Loucy (cell line): ENCODE data around the gene CLK2.

ENCODE experiments used
- EZH2phosphoT487 ChIP-seq: fragments of 200-600 bp; IDR thresholded peaks from 2 replicates; pipeline ENCODE4 v1.6.1; 2018; ENCODE audit warnings: antibody characterized with exemption, mild to moderate bottlenecking, moderate library complexity, borderline replicate concordance
- TF ChIP-seq, protein P1 (sequence below): fragments of 200-600 bp; sonication (generic); conservative IDR thresholded peaks from 2 replicates; pipeline ENCODE4 v1.5.1; 2014; ENCODE audit warnings: mild to moderate bottlenecking, antibody characterized with exemption, low read length

GRCh38 chr1:155285063-155285462 is 11.8 kb upstream of the CLK2 start:
- TF ChIP-seq, protein P1, sequence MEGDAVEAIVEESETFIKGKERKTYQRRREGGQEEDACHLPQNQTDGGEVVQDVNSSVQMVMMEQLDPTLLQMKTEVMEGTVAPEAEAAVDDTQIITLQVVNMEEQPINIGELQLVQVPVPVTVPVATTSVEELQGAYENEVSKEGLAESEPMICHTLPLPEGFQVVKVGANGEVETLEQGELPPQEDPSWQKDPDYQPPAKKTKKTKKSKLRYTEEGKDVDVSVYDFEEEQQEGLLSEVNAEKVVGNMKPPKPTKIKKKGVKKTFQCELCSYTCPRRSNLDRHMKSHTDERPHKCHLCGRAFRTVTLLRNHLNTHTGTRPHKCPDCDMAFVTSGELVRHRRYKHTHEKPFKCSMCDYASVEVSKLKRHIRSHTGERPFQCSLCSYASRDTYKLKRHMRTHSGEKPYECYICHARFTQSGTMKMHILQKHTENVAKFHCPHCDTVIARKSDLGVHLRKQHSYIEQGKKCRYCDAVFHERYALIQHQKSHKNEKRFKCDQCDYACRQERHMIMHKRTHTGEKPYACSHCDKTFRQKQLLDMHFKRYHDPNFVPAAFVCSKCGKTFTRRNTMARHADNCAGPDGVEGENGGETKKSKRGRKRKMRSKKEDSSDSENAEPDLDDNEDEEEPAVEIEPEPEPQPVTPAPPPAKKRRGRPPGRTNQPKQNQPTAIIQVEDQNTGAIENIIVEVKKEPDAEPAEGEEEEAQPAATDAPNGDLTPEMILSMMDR: no peak
- TF ChIP-seq EZH2phosphoT487: no peak
